Transverse colon (tissue), 3 donors: ENCODE results near the gene PIP5K1B.

Experiments used
- CTCF ChIP-seq, 5 experiments: fragments of 200-600 bp in 3 of 5; fragments of 450-650 bp in 2 of 5; sonication (generic) in 3 of 5; IDR thresholded peaks; 1 replicate in 2 of 5; 2 replicates in 3 of 5; pipeline ENCODE4 v1.5.1; 2016 to 2017; ENCODE audit warnings: antibody characterized with exemption in 5 of 5, inconsistent platforms in 3 of 5, mild to moderate bottlenecking in 2 of 5, moderate library complexity in 1 of 5
- POLR2A ChIP-seq: fragments of 450-650 bp; IDR thresholded peaks from one replicate; pipeline ENCODE4 v1.6.1; 2016; ENCODE audit warnings: antibody characterized with exemption, mild to moderate bottlenecking, moderate library complexity

GRCh38 chr9:68872026-68872501, 167.0 kb downstream of the PIP5K1B start:
- TF ChIP-seq CTCF (IDR thresholded peaks at IDR 0.05): no peak
- TF ChIP-seq POLR2A: no peak
